ENCODE measurements around the gene FBXO45. TPM values are rescaled to one million over a fixed set of nuclear protein-coding genes. Genes with fewer than 3 reads are reported as not detected.

Gene FBXO45
- total and polyA plus RNA-seq, 10 of the 15 experiments (the other 5 are each of a cell fraction or from before 2014, with no cell fraction given): 4.0 to 17.3 (median 11.8) TPM

DNA sequence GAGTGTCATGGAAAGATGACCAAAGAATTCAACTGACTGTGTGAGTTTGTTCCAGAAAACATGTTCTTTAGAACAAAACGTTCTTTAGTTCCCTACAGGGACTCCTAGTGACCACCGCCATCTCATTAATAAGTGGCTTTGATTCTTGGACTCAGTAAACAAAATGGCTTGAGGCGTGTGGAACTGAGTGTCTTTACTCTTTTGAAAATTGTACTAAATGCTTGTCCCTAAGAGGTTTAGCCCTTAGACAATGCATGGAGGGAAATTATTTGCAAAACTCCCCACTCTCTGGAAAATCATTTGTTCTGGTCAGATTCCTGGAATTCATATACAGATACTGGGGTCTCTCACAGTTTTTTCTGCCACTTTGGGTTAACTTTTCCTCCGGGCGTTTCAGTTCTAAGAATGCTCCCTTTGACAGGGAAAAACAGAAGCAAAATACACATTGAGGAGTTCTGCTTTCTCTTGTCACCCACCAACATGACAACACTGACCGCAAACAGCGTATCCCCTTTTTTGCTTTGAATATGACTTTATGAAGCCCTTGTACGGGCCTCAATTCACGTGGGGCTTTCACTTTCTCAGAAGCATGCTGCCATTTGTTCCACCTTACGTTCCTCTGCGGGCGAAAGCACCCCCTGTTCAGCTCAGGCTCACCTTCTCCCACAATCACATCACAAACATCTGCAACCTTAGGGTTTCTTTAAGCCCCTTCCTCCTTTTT is 55.8 kb downstream of the FBXO45 start (continued):
- TF ChIP-seq, protein P1, sequence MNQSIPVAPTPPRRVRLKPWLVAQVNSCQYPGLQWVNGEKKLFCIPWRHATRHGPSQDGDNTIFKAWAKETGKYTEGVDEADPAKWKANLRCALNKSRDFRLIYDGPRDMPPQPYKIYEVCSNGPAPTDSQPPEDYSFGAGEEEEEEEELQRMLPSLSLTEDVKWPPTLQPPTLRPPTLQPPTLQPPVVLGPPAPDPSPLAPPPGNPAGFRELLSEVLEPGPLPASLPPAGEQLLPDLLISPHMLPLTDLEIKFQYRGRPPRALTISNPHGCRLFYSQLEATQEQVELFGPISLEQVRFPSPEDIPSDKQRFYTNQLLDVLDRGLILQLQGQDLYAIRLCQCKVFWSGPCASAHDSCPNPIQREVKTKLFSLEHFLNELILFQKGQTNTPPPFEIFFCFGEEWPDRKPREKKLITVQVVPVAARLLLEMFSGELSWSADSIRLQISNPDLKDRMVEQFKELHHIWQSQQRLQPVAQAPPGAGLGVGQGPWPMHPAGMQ (IDR thresholded peaks at IDR 0.05; ENCODE audit: borderline replicate concordance): no peak
- TF ChIP-seq IKZF1 (conservative IDR thresholded peaks at IDR 0.05) (peak; percentile 88), SMAD1 (IDR thresholded peaks at IDR 0.05; ENCODE audit: low read depth, partially characterized antibody) (no peak), KAT2A (conservative IDR thresholded peaks at IDR 0.05; ENCODE audit: control insufficient read depth, low read depth, low read length) (no peak), NFYB (IDR thresholded peaks at IDR 0.05; ENCODE audit: insufficient read depth, low read depth, low read length) (no peak), MYC (IDR thresholded peaks at IDR 0.05; ENCODE audit: insufficient read depth, insufficient read length, insufficient replicate concordance, low read length, severe bottlenecking) (no peak), SIX5 (IDR thresholded peaks at IDR 0.05; ENCODE audit: low read depth, low read length, severe bottlenecking) (no peak), ZNF24 (IDR thresholded peaks at IDR 0.05) (no peak)
- TF ChIP-seq, protein P2, sequence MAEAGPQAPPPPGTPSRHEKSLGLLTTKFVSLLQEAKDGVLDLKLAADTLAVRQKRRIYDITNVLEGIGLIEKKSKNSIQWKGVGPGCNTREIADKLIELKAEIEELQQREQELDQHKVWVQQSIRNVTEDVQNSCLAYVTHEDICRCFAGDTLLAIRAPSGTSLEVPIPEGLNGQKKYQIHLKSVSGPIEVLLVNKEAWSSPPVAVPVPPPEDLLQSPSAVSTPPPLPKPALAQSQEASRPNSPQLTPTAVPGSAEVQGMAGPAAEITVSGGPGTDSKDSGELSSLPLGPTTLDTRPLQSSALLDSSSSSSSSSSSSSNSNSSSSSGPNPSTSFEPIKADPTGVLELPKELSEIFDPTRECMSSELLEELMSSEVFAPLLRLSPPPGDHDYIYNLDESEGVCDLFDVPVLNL (IDR thresholded peaks at IDR 0.05; ENCODE audit: low read depth, low read length): no peak
- TF ChIP-seq, protein P3, sequence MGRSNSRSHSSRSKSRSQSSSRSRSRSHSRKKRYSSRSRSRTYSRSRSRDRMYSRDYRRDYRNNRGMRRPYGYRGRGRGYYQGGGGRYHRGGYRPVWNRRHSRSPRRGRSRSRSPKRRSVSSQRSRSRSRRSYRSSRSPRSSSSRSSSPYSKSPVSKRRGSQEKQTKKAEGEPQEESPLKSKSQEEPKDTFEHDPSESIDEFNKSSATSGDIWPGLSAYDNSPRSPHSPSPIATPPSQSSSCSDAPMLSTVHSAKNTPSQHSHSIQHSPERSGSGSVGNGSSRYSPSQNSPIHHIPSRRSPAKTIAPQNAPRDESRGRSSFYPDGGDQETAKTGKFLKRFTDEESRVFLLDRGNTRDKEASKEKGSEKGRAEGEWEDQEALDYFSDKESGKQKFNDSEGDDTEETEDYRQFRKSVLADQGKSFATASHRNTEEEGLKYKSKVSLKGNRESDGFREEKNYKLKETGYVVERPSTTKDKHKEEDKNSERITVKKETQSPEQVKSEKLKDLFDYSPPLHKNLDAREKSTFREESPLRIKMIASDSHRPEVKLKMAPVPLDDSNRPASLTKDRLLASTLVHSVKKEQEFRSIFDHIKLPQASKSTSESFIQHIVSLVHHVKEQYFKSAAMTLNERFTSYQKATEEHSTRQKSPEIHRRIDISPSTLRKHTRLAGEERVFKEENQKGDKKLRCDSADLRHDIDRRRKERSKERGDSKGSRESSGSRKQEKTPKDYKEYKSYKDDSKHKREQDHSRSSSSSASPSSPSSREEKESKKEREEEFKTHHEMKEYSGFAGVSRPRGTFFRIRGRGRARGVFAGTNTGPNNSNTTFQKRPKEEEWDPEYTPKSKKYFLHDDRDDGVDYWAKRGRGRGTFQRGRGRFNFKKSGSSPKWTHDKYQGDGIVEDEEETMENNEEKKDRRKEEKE (IDR thresholded peaks at IDR 0.05): no peak
- TF ChIP-seq, protein P4, sequence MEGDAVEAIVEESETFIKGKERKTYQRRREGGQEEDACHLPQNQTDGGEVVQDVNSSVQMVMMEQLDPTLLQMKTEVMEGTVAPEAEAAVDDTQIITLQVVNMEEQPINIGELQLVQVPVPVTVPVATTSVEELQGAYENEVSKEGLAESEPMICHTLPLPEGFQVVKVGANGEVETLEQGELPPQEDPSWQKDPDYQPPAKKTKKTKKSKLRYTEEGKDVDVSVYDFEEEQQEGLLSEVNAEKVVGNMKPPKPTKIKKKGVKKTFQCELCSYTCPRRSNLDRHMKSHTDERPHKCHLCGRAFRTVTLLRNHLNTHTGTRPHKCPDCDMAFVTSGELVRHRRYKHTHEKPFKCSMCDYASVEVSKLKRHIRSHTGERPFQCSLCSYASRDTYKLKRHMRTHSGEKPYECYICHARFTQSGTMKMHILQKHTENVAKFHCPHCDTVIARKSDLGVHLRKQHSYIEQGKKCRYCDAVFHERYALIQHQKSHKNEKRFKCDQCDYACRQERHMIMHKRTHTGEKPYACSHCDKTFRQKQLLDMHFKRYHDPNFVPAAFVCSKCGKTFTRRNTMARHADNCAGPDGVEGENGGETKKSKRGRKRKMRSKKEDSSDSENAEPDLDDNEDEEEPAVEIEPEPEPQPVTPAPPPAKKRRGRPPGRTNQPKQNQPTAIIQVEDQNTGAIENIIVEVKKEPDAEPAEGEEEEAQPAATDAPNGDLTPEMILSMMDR (IDR thresholded peaks at IDR 0.05 in 2 of 3, conservative IDR thresholded peaks at IDR 0.05 in 1 of 3; ENCODE audit: control insufficient read depth in 2 of 3, extremely low read depth in 1 of 3, insufficient read depth in 1 of 3, low read depth in 3 of 3, low read length in 3 of 3): no peak
- TF ChIP-seq, protein P5, sequence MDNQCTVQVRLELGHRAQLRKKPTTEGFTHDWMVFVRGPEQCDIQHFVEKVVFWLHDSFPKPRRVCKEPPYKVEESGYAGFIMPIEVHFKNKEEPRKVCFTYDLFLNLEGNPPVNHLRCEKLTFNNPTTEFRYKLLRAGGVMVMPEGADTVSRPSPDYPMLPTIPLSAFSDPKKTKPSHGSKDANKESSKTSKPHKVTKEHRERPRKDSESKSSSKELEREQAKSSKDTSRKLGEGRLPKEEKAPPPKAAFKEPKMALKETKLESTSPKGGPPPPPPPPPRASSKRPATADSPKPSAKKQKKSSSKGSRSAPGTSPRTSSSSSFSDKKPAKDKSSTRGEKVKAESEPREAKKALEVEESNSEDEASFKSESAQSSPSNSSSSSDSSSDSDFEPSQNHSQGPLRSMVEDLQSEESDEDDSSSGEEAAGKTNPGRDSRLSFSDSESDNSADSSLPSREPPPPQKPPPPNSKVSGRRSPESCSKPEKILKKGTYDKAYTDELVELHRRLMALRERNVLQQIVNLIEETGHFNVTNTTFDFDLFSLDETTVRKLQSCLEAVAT (IDR thresholded peaks at IDR 0.05): no peak; the same call in 1 of the 2 replicates
- TF ChIP-seq, protein P6, sequence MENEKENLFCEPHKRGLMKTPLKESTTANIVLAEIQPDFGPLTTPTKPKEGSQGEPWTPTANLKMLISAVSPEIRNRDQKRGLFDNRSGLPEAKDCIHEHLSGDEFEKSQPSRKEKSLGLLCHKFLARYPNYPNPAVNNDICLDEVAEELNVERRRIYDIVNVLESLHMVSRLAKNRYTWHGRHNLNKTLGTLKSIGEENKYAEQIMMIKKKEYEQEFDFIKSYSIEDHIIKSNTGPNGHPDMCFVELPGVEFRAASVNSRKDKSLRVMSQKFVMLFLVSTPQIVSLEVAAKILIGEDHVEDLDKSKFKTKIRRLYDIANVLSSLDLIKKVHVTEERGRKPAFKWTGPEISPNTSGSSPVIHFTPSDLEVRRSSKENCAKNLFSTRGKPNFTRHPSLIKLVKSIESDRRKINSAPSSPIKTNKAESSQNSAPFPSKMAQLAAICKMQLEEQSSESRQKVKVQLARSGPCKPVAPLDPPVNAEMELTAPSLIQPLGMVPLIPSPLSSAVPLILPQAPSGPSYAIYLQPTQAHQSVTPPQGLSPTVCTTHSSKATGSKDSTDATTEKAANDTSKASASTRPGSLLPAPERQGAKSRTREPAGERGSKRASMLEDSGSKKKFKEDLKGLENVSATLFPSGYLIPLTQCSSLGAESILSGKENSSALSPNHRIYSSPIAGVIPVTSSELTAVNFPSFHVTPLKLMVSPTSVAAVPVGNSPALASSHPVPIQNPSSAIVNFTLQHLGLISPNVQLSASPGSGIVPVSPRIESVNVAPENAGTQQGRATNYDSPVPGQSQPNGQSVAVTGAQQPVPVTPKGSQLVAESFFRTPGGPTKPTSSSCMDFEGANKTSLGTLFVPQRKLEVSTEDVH (IDR thresholded peaks at IDR 0.05; ENCODE audit: low read depth, partially characterized antibody): no peak
